Articular chondrocyte of knee joint (primary cell): ENCODE results near the gene COX6B2. TPM values are rescaled to one million over a fixed set of nuclear protein-coding genes. Genes with fewer than 3 reads are reported as not detected.

Source experiments
- total RNA-seq: library from RNA; depleted of rRNA; stranded (reverse); fragments of >200 nt; gene quantifications from 2 replicates; pipeline ENCODE4 v1.2.3, GENCODE V29; 2012

The COX6B2 gene, protein sequence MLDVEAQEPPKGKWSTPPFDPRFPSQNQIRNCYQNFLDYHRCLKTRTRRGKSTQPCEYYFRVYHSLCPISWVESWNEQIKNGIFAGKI
- total RNA-seq, result not detected in 2 replicates

GRCh38 chr19:55354698-55355212 lies at the start of gene COX6B2:
COX6B2 (minus strand) TSS chr19:55354719; CDS start chr19:55354521, 198 bp downstream.

DNA sequence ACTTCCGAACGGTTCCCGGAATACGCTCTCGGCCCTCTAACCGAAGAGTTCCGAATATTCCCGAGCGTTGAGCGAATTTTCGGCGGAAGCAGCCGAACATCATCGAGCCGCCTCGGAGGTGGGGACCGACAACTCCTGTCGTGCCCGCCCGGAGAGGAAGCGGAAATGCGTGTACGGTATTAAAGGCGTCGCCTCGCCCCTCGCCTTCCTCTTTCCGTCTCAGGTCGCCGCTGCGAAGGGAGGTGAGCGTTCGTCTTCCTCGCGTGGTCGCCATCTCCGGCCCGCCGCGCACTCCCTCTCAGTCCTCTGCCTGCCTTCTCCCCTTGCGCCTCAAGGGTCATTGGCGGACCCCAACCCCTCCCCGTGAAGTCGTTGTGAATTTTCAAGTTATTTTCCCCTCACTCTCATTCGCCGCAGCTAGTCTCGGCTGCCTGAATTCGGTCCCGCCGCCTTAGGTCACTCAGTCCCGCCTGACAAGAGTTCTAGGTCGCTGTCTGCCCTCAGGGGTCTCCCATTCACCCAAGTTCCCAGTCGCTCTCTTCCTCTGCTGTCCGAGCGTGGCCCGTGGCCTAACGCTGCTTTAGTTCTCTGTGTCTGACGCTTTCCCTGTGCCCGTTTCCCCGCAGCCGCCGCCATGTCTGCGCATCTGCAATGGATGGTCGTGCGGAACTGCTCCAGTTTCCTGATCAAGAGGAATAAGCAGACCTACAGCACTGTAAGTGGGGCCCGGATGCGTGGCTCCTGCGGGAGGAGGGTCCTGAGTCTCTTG lies 31.4 kb upstream of the COX6B2 start, which contains the start of gene RPL28:
Gene RPL28 (plus strand): TSS at position 209 of the 769 bp plus-strand sequence. CDS start 426 bp downstream, at position 635.

GRCh38 chr19:55384131-55384919 lies 29.8 kb upstream of the COX6B2 start, which contains the start of gene TMEM238:
TMEM238 (minus strand) TSS chr19:55384292; CDS start chr19:55384259, 33 bp downstream.

GRCh38 chr19:55376241-55376933 lies 21.9 kb upstream of the COX6B2 start, which contains the start of gene TMEM190:
TMEM190 (plus strand) TSS chr19:55376826; CDS start chr19:55376854, 28 bp downstream.

DNA sequence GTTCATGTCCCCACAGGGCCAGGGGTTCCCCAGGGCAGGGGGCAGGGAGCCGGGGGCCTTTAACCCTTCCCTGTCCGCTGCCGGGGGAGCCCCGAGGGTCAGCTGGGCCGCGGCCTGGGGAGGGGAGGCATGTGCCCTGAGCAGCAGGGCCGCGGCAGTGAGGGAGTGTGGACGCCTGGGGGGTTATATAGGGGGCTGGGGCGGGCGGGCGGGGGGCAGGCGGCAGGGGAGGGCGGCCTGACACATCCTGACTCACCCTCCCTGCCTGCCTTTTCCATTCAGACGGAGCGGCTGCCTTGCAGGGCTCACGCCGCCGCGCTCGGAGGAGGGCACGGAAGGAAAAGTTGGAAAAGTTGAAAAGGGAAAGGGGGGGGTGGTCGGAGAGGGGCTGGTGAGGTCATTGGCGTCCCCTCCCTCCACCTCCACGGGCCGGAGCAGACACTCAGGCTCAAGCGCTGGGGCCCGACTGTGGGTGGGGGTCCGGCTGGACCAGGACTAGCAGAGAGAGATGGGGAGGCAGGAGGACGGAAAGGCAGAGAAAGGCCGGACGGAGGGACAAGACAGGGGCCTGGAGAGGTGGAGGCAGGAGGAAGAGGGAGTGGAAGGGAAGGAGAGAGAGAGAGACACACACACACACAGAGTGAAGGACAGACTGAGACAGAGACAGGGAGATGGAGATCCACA lies 15.9 kb upstream of the COX6B2 start, which contains the start of gene IL11:
Gene IL11 (minus strand): TSS at position 159 of the 684 bp plus-strand sequence. CDS start 153 bp downstream, at position 6.

DNA sequence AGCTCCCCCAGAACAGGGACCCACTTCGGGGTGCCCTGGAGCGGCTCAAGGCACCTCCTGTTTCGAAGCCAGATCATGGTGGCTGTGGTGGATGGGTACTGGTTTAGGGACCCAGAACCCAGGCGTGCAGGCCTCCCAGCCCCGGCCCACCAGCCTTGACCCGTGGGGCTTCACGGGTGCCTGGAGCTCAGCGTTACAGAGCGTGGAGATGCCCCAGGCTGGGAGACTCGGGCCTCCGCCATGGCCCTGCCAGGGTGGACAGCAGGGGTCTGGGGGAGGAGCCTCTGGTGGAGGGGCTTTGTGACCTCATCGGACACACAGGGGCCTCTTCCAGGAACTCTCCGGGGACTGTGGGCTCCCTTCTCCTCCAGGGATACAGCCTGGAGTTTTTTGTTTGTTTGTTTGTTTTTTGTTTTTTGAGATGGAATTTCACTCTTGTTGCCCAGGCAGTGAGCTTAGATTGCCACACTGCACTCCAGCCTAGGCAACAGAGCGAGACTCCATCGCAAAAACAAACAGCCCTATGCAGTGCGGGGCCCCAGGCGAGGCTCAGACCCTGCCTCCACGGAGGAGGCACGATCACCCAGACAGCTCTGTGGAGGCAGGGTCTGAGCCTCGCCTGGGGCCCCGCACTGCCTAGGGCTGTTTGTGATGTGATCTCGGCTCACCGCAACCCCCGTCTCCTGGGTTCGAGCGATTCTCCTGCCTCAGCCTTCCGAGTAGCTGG lies 8.6 kb upstream of the COX6B2 start, which contains the start of gene GARIN5B:
Gene GARIN5B (minus strand): TSS at position 271 of the 727 bp plus-strand sequence. CDS start 194 bp downstream, at position 77.

DNA sequence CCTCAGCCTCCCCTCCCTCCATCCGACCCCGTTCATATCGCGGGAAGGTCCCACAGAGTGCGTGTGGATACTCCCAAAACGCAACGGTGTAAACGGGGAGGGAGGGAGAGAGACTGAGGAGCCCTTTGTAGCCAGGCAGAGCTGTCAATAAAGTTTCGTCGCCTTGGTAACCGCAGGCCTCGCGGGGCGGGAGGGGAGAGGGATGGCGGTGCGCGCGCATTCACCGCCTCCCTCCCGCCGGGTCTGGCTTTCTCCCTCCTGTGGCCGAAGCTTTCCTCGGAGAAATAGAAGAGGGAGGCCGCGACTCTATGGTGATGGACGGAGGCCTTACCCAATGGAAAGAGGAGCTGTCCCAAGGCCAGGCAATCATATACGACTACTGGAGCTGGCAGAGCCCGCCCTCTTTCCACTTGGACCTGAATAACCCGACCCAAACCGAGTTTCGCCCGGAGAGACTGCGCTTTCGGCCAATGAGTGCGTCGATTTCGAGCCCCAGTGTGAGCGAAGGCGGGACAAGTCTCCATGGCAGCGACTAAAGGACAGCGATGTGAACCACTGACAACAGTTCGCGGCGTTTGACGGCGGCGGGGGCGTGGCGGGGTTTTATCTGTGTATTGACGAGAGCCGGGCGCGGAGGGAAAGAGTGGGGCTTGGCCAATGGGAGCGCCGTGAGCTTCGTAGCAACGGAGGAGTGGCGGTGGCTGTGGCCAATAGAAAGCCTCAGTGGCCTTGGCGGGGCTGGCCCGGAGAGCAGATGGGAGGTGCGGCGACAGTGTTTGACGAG lies 15.2 kb downstream of the COX6B2 start, which contains the start of gene KMT5C:
Gene KMT5C (plus strand): TSS at position 772 of the 784 bp plus-strand sequence. CDS start 2,061 bp downstream, outside the sequence.

GRCh38 chr19:55325172-55325571 lies 29.3 kb downstream of the COX6B2 start, which contains the start of gene TMEM150B:
TMEM150B (minus strand) TSS chr19:55325341; CDS start chr19:55321036, 4,305 bp downstream.

Other genes starting within 250 kb of the COX6B2 start
- 30.4 and 32.4 TPM in 2 replicates for gene PPP1R12C, start 237.1 kb downstream of the COX6B2 start, total RNA-seq
- 1.9 and 7.8 TPM in 2 replicates for gene TNNT1, start 205.5 kb downstream of the COX6B2 start, total RNA-seq
- not detected in 2 replicates for gene TNNI3, start 197.0 kb downstream of the COX6B2 start, total RNA-seq
- gene DNAAF3, start 188.1 kb downstream of the COX6B2 start, total RNA-seq, result 0.43 and 0.91 TPM in 2 replicates
- gene SYT5, start 174.4 kb downstream of the COX6B2 start, total RNA-seq, result not detected in 2 replicates
- 5.1 and 7.1 TPM in 2 replicates for gene PTPRH, start 145.2 kb downstream of the COX6B2 start, total RNA-seq
- 0.76 and 1.7 TPM in 2 replicates for gene TMEM86B, start 126.0 kb downstream of the COX6B2 start, total RNA-seq
- gene PPP6R1, start 95.7 kb downstream of the COX6B2 start, total RNA-seq, result 26.1 and 27.7 TPM in 2 replicates
- 23.0 and 25.6 TPM in 2 replicates for gene HSPBP1, start 74.6 kb downstream of the COX6B2 start, total RNA-seq
- gene BRSK1, start 70.7 kb downstream of the COX6B2 start, total RNA-seq, result 0.65 TPM in 2 replicates
- gene TMEM150B, start 29.4 kb downstream of the COX6B2 start, total RNA-seq, result not detected in 2 replicates
- gene KMT5C, start 14.8 kb downstream of the COX6B2 start, total RNA-seq, result 5.0 and 5.6 TPM in 2 replicates
- gene GARIN5B, start 8.5 kb upstream of the COX6B2 start, total RNA-seq, result not detected in 2 replicates
- 1.2 and 1.4 TPM in 2 replicates for gene IL11, start 15.7 kb upstream of the COX6B2 start, total RNA-seq
- not detected in 2 replicates for gene TMEM190, start 22.1 kb upstream of the COX6B2 start, total RNA-seq
- gene TMEM238, start 29.6 kb upstream of the COX6B2 start, total RNA-seq, result not detected in 2 replicates
- gene RPL28, start 31.2 kb upstream of the COX6B2 start, total RNA-seq, result 441 and 509 TPM in 2 replicates
- 32.4 and 36.3 TPM in 2 replicates for gene UBE2S, start 53.1 kb upstream of the COX6B2 start, total RNA-seq
- gene SHISA7, start 88.6 kb upstream of the COX6B2 start, total RNA-seq, result not detected in 2 replicates
- 48.6 and 53.3 TPM in 2 replicates for gene ISOC2, start 106.9 kb upstream of the COX6B2 start, total RNA-seq
- gene C19orf85, start 110.0 kb upstream of the COX6B2 start, total RNA-seq, result not detected in 2 replicates
- gene ZNF628, start 121.9 kb upstream of the COX6B2 start, total RNA-seq, result 2.1 and 2.7 TPM in 2 replicates
- gene NAT14, start 130.5 kb upstream of the COX6B2 start, total RNA-seq, result 3.8 and 5.6 TPM in 2 replicates
- gene SSC5D, start 133.7 kb upstream of the COX6B2 start, total RNA-seq, result 23.4 and 33.8 TPM in 2 replicates
- not detected in 2 replicates for gene SBK2, start 182.4 kb upstream of the COX6B2 start, total RNA-seq
- gene SBK3, start 190.8 kb upstream of the COX6B2 start, total RNA-seq, result 0.11 TPM in 1 of 2 replicates, not detected in the other
- 6.5 and 8.9 TPM in 2 replicates for gene ZNF579, start 226.1 kb upstream of the COX6B2 start, total RNA-seq
- gene FIZ1, start 244.8 kb upstream of the COX6B2 start, total RNA-seq, result 3.4 and 5.1 TPM in 2 replicates
- 6.6 and 7.1 TPM in 2 replicates for gene ZNF524, start 245.6 kb upstream of the COX6B2 start, total RNA-seq